GM12874 (cell line): ENCODE results near the gene TBATA.

Experiments
- TF ChIP-seq, protein P1 (sequence below): IDR thresholded peaks from 2 replicates; pipeline ENCODE4 v1.5.1; 2011; ENCODE audit warnings: low read depth, mild to moderate bottlenecking, control low read depth, low read length, moderate library complexity; ENCODE audit not compliant: insufficient read depth

The TBATA gene

DNA sequence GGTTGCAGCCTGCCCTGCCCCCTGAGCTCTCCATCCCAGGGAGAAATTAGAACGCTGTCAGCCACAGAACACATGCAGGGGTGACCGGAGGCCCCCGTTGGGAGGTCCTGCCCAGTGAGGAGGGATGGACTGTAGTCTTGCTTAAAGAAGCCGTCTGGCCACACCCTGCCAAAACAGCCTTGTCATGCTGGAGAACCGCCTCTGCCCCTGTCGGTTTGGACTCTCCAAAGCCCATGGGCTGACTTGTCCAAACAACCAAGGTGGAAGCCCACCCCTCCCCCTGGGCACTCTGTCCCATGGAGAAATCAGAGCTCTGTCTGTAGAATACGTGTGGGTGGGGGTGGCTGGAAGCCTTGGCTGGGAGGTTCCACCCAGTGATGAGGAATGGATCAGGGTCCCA is 12.7 kb upstream of the TBATA start:
- TF ChIP-seq, protein P1, sequence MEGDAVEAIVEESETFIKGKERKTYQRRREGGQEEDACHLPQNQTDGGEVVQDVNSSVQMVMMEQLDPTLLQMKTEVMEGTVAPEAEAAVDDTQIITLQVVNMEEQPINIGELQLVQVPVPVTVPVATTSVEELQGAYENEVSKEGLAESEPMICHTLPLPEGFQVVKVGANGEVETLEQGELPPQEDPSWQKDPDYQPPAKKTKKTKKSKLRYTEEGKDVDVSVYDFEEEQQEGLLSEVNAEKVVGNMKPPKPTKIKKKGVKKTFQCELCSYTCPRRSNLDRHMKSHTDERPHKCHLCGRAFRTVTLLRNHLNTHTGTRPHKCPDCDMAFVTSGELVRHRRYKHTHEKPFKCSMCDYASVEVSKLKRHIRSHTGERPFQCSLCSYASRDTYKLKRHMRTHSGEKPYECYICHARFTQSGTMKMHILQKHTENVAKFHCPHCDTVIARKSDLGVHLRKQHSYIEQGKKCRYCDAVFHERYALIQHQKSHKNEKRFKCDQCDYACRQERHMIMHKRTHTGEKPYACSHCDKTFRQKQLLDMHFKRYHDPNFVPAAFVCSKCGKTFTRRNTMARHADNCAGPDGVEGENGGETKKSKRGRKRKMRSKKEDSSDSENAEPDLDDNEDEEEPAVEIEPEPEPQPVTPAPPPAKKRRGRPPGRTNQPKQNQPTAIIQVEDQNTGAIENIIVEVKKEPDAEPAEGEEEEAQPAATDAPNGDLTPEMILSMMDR = no peak

DNA sequence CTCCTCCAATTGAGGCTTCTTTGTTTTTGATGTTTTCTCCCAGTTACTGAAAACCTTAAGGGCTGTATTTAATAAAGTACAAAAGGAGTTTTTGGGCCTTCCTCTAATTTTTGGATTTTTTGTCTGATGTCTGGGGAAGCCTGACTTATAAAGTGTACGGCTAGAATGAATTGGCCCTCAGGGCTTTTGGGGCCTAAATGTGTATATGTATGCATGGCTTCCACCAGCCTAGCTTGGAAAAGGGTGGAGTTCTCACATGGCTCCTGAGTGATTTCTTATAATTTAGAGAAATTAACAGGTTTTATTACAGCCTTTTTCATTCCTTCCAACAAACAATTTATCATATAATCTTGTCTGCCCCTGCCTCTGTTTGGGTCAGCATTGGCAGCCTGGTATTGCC is 10.4 kb upstream of the TBATA start:
- TF ChIP-seq, protein P1 = no peak

DNA sequence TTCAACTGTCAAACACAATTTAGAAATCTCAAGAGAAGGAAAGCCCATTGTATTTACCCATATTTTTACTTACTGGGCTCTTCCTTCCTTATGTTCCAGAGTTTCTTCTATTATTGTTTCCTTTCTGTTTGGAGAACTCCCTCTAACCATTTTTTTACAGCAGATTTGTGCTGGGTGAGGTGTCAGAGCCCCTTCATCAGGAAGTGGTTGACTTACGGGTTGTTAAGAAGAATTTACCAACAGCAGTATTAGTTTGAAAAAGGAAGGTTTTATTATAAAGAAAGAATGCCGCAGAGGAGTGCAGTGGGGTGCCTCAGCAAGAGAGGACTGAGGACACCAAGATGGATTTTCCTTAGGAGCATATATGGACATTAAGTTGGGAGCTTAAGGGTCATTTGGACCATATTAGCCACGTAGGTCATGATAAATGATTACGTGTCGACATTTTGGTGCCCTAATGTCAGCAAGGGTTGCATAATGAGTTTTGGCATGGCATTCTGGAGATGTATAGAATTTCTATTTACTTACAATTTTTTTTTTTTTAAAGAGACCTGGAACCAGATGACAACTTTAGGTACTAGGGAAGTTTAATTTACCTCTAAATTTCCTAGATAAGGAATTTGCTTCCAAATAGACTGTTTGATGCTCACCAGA is 6.3 kb upstream of the TBATA start:
- TF ChIP-seq, protein P1 = no peak

DNA sequence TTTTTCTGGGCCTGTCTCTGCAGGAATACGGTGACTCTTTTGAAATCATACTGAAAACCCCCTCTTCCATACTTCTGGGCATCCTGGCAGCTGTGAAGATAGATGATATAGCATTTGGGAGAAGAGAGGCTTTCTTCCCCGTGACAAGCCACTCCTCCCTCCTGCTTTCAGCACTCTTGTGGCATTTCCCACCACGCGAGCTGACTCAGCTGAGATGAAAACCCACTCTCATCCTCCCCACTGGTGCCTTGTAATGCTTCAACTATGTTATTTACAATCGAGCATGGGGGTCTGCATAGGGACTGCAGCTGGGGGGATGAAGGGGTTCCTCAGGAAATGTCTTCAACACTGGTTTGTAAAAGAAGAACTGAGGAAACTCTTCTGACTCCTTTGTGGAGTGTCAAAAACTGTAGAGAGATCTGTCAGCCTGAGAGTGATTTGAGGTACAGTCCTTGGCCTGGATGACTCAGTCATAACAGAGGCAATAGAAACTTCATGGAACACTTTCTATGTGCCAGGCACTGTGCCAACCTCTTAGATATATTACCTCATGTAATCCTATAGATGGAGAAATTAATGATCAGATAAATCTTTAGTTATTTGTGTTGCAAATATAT is 1.7 kb upstream of the TBATA start:
- TF ChIP-seq, protein P1 = no peak

DNA sequence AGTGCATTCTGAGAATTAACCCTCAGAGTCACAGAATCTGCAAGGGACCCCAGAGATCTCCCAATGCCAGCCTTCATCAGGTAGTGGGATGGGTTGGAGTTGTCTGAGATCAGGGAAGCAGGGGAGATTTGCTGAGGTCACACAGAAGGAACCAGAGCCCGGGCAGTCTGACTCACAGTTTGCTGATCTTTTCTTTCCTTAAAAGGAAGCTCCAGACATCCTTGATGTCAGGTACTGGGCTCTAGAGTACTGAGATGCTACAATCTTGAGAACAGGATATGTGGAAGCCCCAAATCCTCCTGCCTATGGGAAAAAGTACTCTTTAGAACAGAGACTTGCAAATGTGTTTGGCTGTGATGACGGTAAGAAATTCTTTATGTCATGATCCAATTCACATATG is 706 bp downstream of the TBATA start:
- TF ChIP-seq, protein P1 = no peak

DNA sequence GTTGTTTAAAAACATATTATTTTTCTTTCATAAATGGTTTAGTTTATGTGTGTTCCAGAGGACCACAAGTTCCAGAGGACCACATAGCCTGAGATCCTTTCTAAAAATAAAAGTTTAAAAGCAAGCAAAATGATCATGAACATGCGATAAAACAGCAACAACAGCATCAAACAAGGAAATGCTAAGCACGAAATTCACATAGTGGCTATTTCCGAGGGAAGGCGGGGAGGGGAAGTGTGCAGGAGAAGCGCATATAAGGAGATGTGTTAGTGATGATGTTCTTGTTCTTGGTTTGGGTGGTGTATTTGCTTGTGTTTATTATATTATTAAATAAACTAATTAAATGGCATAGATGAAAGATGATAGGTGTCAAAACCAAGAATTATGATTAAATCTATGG is 1.2 kb downstream of the TBATA start:
- TF ChIP-seq, protein P1 = no peak

DNA sequence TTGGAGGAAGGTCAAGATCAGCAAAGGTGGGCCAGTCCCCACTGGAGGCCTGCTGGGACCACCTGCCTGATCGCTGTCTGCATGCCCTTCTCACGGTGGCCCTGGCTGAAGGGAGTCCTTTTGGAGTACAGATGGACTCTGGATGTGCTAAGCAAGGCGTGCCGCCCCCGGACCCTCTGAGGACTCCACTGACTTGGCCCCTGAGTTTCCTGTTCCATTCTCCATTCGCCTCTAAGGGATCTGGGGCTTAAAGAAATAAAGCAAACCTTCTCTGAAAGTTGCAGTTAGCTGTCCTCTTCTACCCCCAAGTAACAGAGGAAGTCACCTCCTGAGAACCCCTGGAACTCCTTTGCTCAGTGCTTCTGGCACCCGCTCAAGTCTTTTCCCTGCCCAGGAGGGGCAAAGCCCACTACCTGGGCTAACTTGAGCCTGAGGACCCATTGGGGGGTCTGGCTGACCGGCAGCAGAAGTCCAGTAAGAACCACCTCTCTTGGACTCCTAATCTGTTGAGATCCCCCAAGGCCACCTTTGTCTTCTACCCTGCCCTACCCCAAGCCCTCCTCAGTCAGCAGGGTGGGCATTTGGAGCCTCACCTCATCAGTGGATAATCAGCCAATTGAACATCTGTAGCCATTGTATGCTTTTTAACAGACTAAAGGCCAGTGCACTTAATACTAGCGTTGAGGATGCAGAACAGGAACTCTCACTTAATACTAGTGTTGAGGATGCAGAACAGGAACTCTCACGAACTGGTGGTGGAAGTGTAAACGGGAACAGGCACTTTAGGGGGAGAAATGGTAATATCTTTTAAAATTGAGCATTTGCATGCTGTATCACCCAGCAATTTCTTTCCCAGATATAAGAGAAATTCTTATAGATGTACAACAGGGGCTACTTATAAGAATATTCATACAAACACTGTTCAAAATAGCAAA is 2.2 kb downstream of the TBATA start:
- TF ChIP-seq, protein P1 = no peak
